MM.1S (cell line): ENCODE data around the gene PDIK1L.
A peak's percentile ranks its signal among the peaks of the same experiment; 100 is the strongest.

Experiments
- DNase-seq: peaks from one replicate; pipeline ENCODE4 v3.0.0-alpha.2; 2015
- H2AFZ ChIP-seq: fragments of 300-600 bp; sonication (generic); 2 replicates; pipeline ENCODE4 v1.6.0; 2016; ENCODE audit warnings: antibody characterized with exemption, low read length
- H3F3A ChIP-seq: fragments of 300-600 bp; sonication (generic); 2 replicates; pipeline ENCODE4 v1.6.1; 2016; ENCODE audit warnings: mild to moderate bottlenecking, antibody characterized with exemption, low read length, moderate library complexity, mixed read lengths; ENCODE audit not compliant: insufficient read depth
- H3K27ac ChIP-seq: fragments of 300-600 bp; sonication (generic); 2 replicates; pipeline ENCODE4 v1.5.1; 2016; ENCODE audit warnings: mild to moderate bottlenecking, low read length
- H3K27me3 ChIP-seq: fragments of 300-600 bp; sonication (generic); replicated peaks from 2 replicates; pipeline ENCODE4 v1.6.0; 2016; ENCODE audit warnings: low read length; ENCODE audit not compliant: insufficient read depth
- H3K36me3 ChIP-seq: fragments of 300-600 bp; sonication (generic); replicated peaks from 2 replicates; pipeline ENCODE4 v1.6.1; 2016; ENCODE audit warnings: mild to moderate bottlenecking, low read length, mixed read lengths; ENCODE audit not compliant: insufficient read depth
- H3K4me1 ChIP-seq: fragments of 300-600 bp; sonication (generic); 2 replicates; pipeline ENCODE4 v1.6.1; 2016; ENCODE audit warnings: low read length, mixed read lengths
- H3K4me2 ChIP-seq: fragments of 300-600 bp; sonication (generic); 2 replicates; pipeline ENCODE4 v1.6.0; 2016; ENCODE audit warnings: low read depth, low read length
- H3K4me3 ChIP-seq: fragments of 300-600 bp; sonication (generic); 2 replicates; pipeline ENCODE4 v1.5.1; 2016; ENCODE audit warnings: low read length, mixed read lengths
- H3K79me2 ChIP-seq: fragments of 300-600 bp; sonication (generic); 2 replicates; pipeline ENCODE4 v1.6.1; 2016; ENCODE audit warnings: mixed run types, low read length, mixed read lengths
- H3K9ac ChIP-seq: fragments of 300-600 bp; sonication (generic); 2 replicates; pipeline ENCODE4 v1.6.1; 2016; ENCODE audit warnings: low read length, mixed read lengths
- H3K9me2 ChIP-seq: fragments of 300-600 bp; sonication (generic); replicated peaks from 2 replicates; pipeline ENCODE4 v1.6.1; 2016; ENCODE audit warnings: mild to moderate bottlenecking, low read length, mixed read lengths; ENCODE audit not compliant: insufficient read depth
- H3K9me3 ChIP-seq: fragments of 300-600 bp; sonication (generic); replicated peaks from 2 replicates; pipeline ENCODE4 v1.6.1; 2016; ENCODE audit warnings: mild to moderate bottlenecking, low read length, mixed read lengths; ENCODE audit not compliant: insufficient read depth
- H4K20me1 ChIP-seq: fragments of 300-600 bp; sonication (generic); 2 replicates; pipeline ENCODE4 v1.6.1; 2016; ENCODE audit warnings: mild to moderate bottlenecking, low read length, moderate library complexity, mixed read lengths; ENCODE audit not compliant: insufficient read depth
- CTCF ChIP-seq: fragments of 300-600 bp; sonication (generic); IDR thresholded peaks from 2 replicates; pipeline ENCODE4 v1.5.1; 2016; ENCODE audit warnings: antibody characterized with exemption, low read length, mixed read lengths
- EZH2 ChIP-seq: fragments of 300-600 bp; sonication (generic); optimal IDR thresholded peaks from 2 replicates; pipeline ENCODE3; 2017; ENCODE audit warnings: low read depth, mild to moderate bottlenecking, antibody characterized with exemption, low read length, mixed read lengths
- EZH2phosphoT487 ChIP-seq: fragments of 300-600 bp; sonication (generic); IDR thresholded peaks from 2 replicates; pipeline ENCODE4 v1.6.1; 2018; ENCODE audit warnings: antibody characterized with exemption, low read length

Gene PDIK1L

GRCh38 chr1:26162220-26162709 is 50.6 kb downstream of the PDIK1L start:
- Histone ChIP-seq H3K9me3 (no peaks in the 10 kb centered on the region), H3K9ac (no peak overlapping the region), H3K4me3 (peak overlapping the region; percentile 48; the same call in 1 of the 2 replicates), H3K9me2 (no peaks in the 10 kb centered on the region), H3F3A (no peaks in the 10 kb centered on the region), H3K36me3 (no peaks in the 10 kb centered on the region), H3K4me2 (peak overlapping the region; percentile 94), H3K27ac (no peak overlapping the region), H4K20me1 (no peaks in the 10 kb centered on the region), H3K79me2 (no peaks in the 10 kb centered on the region), H3K4me1 (peaks cover 10% of the 10 kb centered on the region), H3K27me3 (peaks cover 27% of the 10 kb centered on the region), H2AFZ (peak overlapping the region; percentile 44)
- TF ChIP-seq CTCF (no peak), EZH2phosphoT487 (no peak), EZH2 (no peak)
- DNase-seq = no peak

GRCh38 chr1:26163684-26164035 is 52.0 kb downstream of the PDIK1L start:
- Histone ChIP-seq H3K4me3 (peak overlapping the region; percentile 63), H2AFZ (peak overlapping the region; percentile 84), H4K20me1 (no peaks in the 10 kb centered on the region), H3K27ac (no peak overlapping the region), H3K36me3 (no peaks in the 10 kb centered on the region), H3K9me3 (no peaks in the 10 kb centered on the region), H3K9me2 (no peaks in the 10 kb centered on the region), H3K79me2 (no peaks in the 10 kb centered on the region), H3K27me3 (peaks cover 27% of the 10 kb centered on the region), H3K4me2 (peak overlapping the region; percentile 98), H3K4me1 (peaks cover 10% of the 10 kb centered on the region), H3K9ac (peak overlapping the region; percentile 12; the same call in 1 of the 2 replicates), H3F3A (no peaks in the 10 kb centered on the region)
- no peak for TF ChIP-seq CTCF
- no peak for TF ChIP-seq EZH2phosphoT487
- TF ChIP-seq EZH2 = no peak
- no peak for DNase-seq

GRCh38 chr1:26164036-26164860 is 52.6 kb downstream of the PDIK1L start:
- Histone ChIP-seq H3K4me1 (peaks cover 10% of the 10 kb centered on the region), H2AFZ (peak overlapping the region; percentile 84), H3F3A (no peaks in the 10 kb centered on the region), H3K4me3 (peak overlapping the region; percentile 63), H3K36me3 (no peaks in the 10 kb centered on the region), H3K4me2 (peak overlapping the region; percentile 98), H3K79me2 (no peaks in the 10 kb centered on the region), H3K9me2 (no peaks in the 10 kb centered on the region), H3K9ac (peak overlapping the region; percentile 12; the same call in 1 of the 2 replicates), H3K27me3 (peaks cover 27% of the 10 kb centered on the region), H3K9me3 (no peaks in the 10 kb centered on the region), H4K20me1 (no peaks in the 10 kb centered on the region), H3K27ac (no peak overlapping the region)
- DNase-seq = peak; percentile 48
- TF ChIP-seq EZH2phosphoT487 (no peak), CTCF (peak; percentile 48)
